ENCODE measurements around the gene TRHDE. TPM values are rescaled to one million over a fixed set of nuclear protein-coding genes. Genes with fewer than 3 reads are reported as not detected.

Gene TRHDE
- total RNA-seq, 4 donors from 2014 or later = 0.05 to 0.81 (median 0.40) TPM

DNA sequence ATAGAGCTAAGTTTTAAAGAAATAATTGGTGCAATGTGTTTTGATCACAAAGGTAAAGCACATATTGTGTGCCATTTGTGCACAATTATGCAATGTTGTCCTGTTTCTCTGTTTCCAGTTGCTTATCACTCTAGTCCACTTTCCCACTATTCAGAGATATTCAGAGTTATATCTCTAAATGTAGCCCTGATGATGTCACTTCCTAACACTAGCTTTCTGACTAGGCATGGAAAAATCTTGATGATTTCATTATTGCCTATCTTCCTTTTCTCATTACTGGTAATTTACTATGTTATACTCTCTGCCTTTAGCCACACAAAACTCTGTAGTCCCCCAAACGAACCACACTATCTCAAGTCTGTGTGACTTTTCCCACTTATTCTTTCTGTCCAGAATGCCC is 221.2 kb downstream of the TRHDE start:
- H3K27ac ChIP-seq = no peak overlapping the region
- H3K9me3 ChIP-seq = no peaks in the 10 kb centered on the region
- DNase-seq = no peak
- intact Hi-C loops (cut with DNase I) = no loop called here
- no peaks in the 10 kb centered on the region for H3K36me3 ChIP-seq
- no peaks in the 10 kb centered on the region for H3K27me3 ChIP-seq
- H3K4me3 ChIP-seq (replicated peaks in 1 of 3) = no peak overlapping the region
- H3K4me1 ChIP-seq = no peaks in the 10 kb centered on the region
- TF ChIP-seq POLR2A (IDR thresholded peaks at IDR 0.05) = no peak
- TF ChIP-seq CTCF (IDR thresholded peaks at IDR 0.05) = no peak
- 69% methylated on average over 1 of the region's 1 CpG for WGBS, 2 donors

DNA sequence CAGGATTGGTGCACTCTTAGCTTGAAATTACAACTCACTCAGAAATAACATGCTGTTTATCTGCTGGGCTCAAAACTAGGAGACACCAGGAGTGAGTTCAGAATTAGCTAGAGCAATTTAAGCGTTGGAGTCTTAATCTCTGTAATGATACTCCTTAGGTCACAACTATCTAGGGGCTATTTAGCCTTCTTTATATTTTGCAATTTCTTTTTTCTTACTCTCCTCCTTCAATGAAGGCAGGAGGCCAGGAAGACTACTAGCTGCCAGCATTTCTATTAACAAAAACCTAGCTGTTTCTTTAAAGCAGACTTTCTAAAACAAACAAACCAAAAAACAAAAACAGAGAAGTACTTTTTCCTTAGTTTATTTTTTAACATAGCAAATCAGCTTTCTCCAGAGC is 226.2 kb downstream of the TRHDE start:
- Histone ChIP-seq H3K9me3 (no peaks in the 10 kb centered on the region), H3K4me3 (replicated peaks in 1 of 3) (no peak overlapping the region), H3K27ac (no peak overlapping the region), H3K4me1 (no peaks in the 10 kb centered on the region), H3K27me3 (no peaks in the 10 kb centered on the region), H3K36me3 (no peaks in the 10 kb centered on the region)
- no peak for DNase-seq
- TF ChIP-seq CTCF (IDR thresholded peaks at IDR 0.05) (no peak), POLR2A (IDR thresholded peaks at IDR 0.05) (no peak)
- WGBS, 2 donors = 28 to 31% methylated on average over 1 of the region's 1 CpG
- intact Hi-C loops (cut with DNase I) = no loop called here

- no peaks in the 10 kb centered on the region for H3K9me3 ChIP-seq
- DNase-seq = no peak
- intact Hi-C loops (cut with DNase I) = no loop called here
- 80 to 88% methylated on average over 5 of the region's 5 CpGs for WGBS, 2 donors
- no peaks in the 10 kb centered on the region for H3K27me3 ChIP-seq
- H3K4me3 ChIP-seq (replicated peaks in 1 of 3) = no peak overlapping the region
- no peak overlapping the region for H3K27ac ChIP-seq
- H3K4me1 ChIP-seq = no peaks in the 10 kb centered on the region
- H3K36me3 ChIP-seq = no peaks in the 10 kb centered on the region
- TF ChIP-seq CTCF (IDR thresholded peaks at IDR 0.05) (no peak), POLR2A (IDR thresholded peaks at IDR 0.05) (no peak)
Observed at GRCh38 chr12:72499244-72499643, 227.1 kb downstream of the TRHDE start.

- Histone ChIP-seq H3K4me3 (replicated peaks in 1 of 3) (no peak overlapping the region), H3K27me3 (no peaks in the 10 kb centered on the region), H3K4me1 (no peaks in the 10 kb centered on the region), H3K9me3 (no peaks in the 10 kb centered on the region), H3K27ac (no peak overlapping the region), H3K36me3 (no peaks in the 10 kb centered on the region)
- intact Hi-C loops (cut with DNase I) = no loop called here
- no peak for DNase-seq
- TF ChIP-seq CTCF (IDR thresholded peaks at IDR 0.05) (no peak), POLR2A (IDR thresholded peaks at IDR 0.05) (no peak)
- WGBS, 2 donors = 87 to 93% methylated on average over 3 of the region's 3 CpGs
Observed at GRCh38 chr12:72502546-72502945, 230.4 kb downstream of the TRHDE start.

DNA sequence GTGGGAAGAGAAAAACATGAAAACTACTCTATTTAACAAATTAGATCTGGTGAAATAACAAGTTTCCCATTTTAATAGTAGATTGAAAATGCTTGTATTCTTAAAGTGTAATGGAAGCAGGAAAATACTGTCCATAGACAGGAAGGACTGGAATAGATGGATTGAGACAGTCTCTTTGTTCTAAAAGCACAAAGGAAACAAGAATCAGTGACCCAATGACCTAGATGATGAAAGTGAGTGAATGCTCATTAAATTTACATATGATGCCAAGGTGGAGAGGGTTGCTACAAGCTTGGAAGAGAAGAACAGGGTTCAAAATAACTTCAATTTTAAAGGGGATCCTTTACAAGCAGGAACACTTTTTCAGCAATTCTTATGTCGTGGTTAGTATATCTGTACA is 233.1 kb downstream of the TRHDE start:
- WGBS, 2 donors = 80 to 83% methylated on average over 1 of the region's 1 CpG
- DNase-seq = no peak
- Histone ChIP-seq H3K27ac (no peak overlapping the region), H3K27me3 (no peaks in the 10 kb centered on the region), H3K9me3 (no peaks in the 10 kb centered on the region), H3K4me1 (no peaks in the 10 kb centered on the region), H3K36me3 (no peaks in the 10 kb centered on the region), H3K4me3 (replicated peaks in 1 of 3) (no peak overlapping the region)
- TF ChIP-seq CTCF (IDR thresholded peaks at IDR 0.05) (no peak), POLR2A (IDR thresholded peaks at IDR 0.05) (no peak)
- intact Hi-C loops (cut with DNase I) = no loop called here
